GM19023 (cell line): ENCODE results near the gene MAD2L2.

Experiments
- ATAC-seq: cut with Tn5 transposase; IDR thresholded peaks from one replicate; pipeline ENCODE4 v1.9.1; 2021; ENCODE audit warnings: mild to moderate bottlenecking, moderate library complexity; ENCODE audit not compliant: unreplicated experiment

Gene MAD2L2

GRCh38 chr1:11705596-11705995, 24.6 kb upstream of the MAD2L2 start:
- ATAC-seq, result no peak

GRCh38 chr1:11704691-11705475, 23.9 kb upstream of the MAD2L2 start:
- no peak for ATAC-seq

- ATAC-seq, result no peak
These were observed 23.2 kb upstream of the MAD2L2 start for GRCh38 chr1:11704194-11704529.

GRCh38 chr1:11703357-11704193, 22.6 kb upstream of the MAD2L2 start:
- no peak for ATAC-seq

- ATAC-seq, result no peak
These were observed 21.2 kb upstream of the MAD2L2 start for GRCh38 chr1:11701981-11702803.

GRCh38 chr1:11701551-11701961, 20.6 kb upstream of the MAD2L2 start:
- no peak for ATAC-seq

- ATAC-seq, result no peak
These were observed 19.9 kb upstream of the MAD2L2 start for GRCh38 chr1:11700601-11701467.

GRCh38 chr1:11697893-11698210, 16.9 kb upstream of the MAD2L2 start:
- ATAC-seq, result no peak

- no peak for ATAC-seq
These were observed 16.4 kb upstream of the MAD2L2 start for GRCh38 chr1:11697188-11697892.

- no peak for ATAC-seq
These were observed 14.9 kb upstream of the MAD2L2 start for GRCh38 chr1:11695861-11696260.

GRCh38 chr1:11693917-11694316, 13.0 kb upstream of the MAD2L2 start:
- no peak for ATAC-seq

GRCh38 chr1:11693024-11693590, 12.2 kb upstream of the MAD2L2 start:
- ATAC-seq, result no peak

GRCh38 chr1:11691928-11692711, 11.2 kb upstream of the MAD2L2 start:
- no peak for ATAC-seq

GRCh38 chr1:11691302-11691914, 10.5 kb upstream of the MAD2L2 start, which contains the start of gene DRAXIN:
Gene DRAXIN (plus strand): TSS chr1:11691710. CDS start chr1:11706259, 14,549 bp downstream.
- ATAC-seq, result no peak

GRCh38 chr1:11690397-11691301, 9.7 kb upstream of the MAD2L2 start:
- no peak for ATAC-seq

- ATAC-seq, result no peak
These were observed 7.6 kb upstream of the MAD2L2 start for GRCh38 chr1:11688506-11688905.

- no peak for ATAC-seq
These were observed 4.3 kb upstream of the MAD2L2 start for GRCh38 chr1:11685210-11685752.
